Hematopoietic multipotent progenitor cell treated with erythropoietin and hydrocortisone succinate and interleukin-3 and kit ligand, for 4 days (in vitro differentiated cells): Measurements from ENCODE around the gene ACAN.

Experiments used
- DNase-seq: peaks from one replicate; pipeline ENCODE4 v3.0.0-alpha.2; 2015

Gene ACAN

GRCh38 chr15:88880944-88881740, 77.9 kb downstream of the ACAN start:
- no peak for DNase-seq

DNA sequence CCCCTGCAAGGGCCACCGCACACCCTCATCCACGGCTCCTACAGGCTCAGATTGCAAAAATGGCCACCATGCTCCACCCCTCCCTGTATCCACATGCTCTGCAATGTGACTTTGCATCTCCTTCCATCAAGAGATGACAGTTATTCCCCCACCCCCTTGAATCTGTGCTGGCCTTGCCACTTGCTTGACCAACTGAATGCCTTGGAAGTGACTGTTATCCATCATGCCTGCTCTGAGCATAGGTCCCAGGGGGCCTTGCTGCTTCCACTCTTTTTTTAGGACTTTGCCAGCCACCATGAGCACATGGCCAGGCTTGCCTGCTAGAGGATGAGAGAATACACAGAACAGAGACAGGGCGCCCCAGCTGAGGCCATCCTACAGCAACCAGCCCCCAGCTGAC, 78.5 kb downstream of the ACAN start:
- no peak for DNase-seq

GRCh38 chr15:88882785-88883184, 79.5 kb downstream of the ACAN start:
- DNase-seq: no peak

GRCh38 chr15:88887068-88887580, 83.9 kb downstream of the ACAN start:
- no peak for DNase-seq

GRCh38 chr15:88888719-88889118, 85.5 kb downstream of the ACAN start:
- DNase-seq: no peak

DNA sequence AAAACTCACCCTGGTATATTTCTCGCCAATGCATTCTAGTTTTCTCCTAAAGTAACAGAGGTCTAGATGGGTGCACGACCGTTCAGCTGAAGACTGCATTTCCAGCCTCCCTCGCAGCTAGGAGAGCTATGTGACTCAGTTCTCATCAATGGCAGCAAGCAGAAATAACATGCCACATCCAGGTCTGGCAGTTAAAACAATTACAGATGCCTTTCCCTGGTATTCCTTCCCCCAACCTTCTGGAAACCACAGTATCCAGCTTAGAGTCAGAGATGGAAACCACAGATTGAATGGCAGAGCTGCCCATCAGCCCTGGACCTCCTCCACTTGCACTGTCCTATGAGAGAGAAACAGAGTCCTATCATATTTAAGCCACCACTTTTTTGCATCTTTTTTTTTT, 87.3 kb downstream of the ACAN start:
- no peak for DNase-seq

- DNase-seq: no peak
These were observed 88.5 kb downstream of the ACAN start for GRCh38 chr15:88891540-88892254.

DNA sequence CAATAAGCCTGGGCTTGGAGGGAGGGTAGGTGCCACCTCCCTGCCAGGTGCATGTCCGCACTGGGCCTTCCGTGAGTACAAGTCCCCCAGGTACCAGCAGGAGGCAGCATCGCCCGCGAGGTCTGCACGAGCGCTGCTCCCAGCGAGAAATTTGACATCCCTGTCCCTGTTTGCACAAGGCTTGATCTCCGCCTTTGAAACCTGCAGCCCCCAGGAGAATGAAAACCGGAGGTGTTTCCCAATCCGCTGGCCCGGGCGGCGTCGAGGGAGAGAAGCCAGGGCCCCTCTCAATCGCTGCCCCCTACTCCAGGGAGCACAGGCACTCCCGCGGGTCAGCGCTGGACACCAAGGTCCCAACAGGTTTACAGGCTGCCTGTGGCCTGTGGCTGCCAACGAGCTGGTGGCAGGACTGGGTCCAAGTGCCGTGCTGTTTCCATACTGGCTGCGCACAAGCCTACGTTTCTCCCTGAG, 91.1 kb downstream of the ACAN start:
- DNase-seq: peak; percentile 69

DNA sequence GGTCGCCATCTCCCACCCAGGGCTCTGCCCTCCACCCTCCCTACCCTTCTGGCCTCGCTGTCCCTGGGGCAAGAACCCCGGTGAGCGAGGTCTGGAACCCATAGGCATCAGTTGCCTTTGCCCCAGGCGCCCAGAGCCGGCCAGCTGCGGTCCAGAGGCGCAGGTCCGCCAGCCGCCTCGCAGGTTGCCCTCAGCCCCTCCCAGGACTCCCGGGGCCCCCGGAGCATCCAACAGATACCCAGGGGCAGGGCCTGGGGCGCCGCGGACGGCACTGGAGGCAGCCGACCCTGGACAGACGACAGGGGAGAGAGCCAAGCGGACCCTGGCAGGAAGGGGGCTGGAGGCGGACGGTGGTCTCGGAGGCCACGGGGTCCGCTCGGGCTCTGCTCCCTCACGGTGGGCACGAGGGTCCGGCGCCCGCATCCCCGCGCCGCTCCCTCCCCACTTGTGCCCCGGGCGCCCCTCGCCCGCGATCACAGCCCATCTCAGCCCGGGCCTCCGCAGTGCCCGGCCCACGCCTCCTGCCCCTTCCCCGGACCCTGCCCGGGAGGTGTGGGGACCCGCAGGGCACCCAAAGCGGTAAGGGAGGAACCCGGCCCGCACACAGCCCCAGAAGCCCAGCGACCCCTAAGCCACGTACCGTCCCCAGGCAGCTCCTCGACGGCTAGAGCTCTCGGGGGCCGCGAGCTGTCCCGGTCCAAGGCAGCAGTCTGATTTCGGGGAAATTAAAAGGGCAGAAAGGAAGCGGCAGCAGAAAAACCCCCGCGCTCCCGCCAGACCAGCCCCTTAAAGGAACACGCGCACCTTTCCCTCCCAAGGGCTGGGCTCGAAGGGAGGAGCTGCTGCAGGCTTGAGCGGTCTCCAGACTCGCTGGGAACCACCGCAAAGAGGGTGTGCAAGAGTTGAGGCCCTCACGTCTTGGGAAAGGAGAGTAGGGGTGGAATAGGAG, 91.9 kb downstream of the ACAN start, which contains the start of gene HAPLN3:
Gene HAPLN3 (minus strand): TSS at position 726 of the 949 bp plus-strand sequence. CDS start 8,246 bp downstream, outside the sequence.
- peak; percentile 74 for DNase-seq

- DNase-seq: no peak
These were observed 93.2 kb downstream of the ACAN start for GRCh38 chr15:88896333-88897033.

- no peak for DNase-seq
These were observed 93.9 kb downstream of the ACAN start for GRCh38 chr15:88897142-88897455.

DNA sequence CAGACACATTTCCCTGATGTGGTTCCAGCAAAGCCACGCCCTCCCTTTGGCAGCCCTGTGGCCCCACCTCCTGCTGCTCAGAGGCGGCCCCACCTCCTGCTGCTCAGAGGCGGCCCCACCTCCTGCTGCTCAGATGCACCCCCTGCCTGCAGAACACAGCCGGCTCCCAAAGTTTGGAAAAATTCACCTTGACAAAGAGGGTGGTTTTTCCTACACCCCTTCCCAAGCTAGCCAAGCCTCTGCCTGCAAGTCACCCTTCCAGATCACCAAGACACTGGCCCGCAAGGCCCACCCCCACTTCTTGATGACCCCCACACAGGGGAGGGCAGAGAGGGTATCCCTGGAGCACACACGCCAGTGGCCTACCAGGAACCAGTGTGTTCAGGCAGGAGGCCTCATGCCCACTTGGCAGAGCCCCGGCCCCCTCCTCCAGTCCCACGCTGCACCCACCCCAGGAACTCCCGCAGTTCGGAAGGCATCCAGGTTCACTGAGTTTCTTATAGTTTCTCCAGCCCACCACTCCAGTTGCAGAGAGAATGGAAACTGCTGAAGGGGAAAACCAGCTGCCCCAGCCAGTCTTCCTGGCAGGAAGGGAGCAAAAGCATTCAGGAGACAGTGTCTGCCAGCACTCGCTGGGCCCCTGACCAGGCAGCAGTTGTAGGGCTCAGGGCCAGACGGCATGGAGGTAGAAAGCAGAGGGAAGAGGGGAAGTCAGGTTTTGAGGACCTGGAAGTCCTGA, 94.4 kb downstream of the ACAN start:
- peak; percentile 91 for DNase-seq

DNA sequence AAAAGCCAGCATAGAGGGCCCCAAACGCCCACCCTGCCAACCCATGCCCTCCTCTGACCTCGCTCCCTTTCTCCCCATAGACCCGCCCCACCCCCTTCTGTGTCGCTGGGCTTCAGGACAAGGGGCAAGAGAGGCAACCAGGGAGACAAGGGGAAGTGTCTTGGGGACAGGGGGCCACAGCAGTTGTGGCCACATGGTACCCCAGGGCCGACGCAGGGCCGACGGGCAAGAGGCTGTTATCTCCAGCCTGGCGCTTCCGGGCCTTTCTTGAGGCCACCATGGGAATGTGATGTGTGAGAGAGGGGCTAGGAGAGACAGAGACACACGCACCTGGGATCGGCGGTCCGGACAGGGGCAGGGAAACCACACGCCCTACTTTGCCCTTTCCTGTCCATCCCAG, 95.5 kb downstream of the ACAN start:
- DNase-seq: no peak

- DNase-seq: no peak
These were observed 96.0 kb downstream of the ACAN start for GRCh38 chr15:88899251-88899650.

DNA sequence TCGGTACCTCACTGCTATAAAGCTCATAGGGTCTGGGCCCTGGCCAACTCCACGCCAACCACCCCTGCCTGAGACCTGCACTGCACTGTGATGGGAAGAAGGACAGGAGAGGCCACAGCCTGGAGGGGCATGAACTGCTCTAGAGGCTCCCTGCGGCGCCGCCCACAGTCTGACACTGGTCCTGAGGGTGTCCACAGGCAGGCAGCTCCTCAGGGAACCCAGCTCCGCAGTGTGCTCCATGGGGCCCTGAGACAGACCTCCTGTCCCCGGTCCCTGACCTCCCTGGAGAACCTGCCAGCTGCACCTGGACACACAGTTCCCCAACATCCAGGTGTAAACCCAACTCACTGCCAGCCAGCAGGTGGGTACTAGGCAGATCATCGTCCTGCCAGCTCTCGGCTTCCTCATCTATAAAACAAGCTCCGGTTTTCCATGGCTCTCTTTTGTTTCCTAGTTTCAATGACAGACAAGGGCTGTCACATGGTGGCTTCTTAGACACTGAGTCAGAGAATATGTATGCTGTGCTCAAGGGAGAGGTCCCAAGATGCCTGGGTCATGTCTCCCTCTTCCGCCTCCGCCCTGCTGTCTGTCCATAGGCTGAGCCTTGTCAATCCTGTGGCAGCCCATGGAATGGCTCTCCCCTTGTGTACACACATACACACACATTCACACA, 97.2 kb downstream of the ACAN start:
- no peak for DNase-seq

DNA sequence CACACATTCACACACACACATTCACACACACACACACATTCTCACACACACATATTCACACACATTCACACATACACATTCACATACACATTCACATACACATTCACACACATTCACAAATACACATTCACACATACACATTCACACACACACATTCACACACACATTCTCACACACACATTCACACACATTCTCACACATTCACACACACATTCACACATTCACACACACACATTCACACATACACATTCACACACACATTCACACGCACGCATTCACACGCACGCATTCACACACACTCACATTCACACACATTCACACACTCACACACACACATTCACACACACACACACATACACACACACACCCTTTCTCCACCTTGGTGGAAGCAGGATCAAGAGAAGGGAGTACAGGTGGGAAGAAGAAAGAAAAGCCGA, 97.8 kb downstream of the ACAN start:
- DNase-seq: no peak

- DNase-seq: no peak
These were observed 98.4 kb downstream of the ACAN start for GRCh38 chr15:88901508-88902220.

DNA sequence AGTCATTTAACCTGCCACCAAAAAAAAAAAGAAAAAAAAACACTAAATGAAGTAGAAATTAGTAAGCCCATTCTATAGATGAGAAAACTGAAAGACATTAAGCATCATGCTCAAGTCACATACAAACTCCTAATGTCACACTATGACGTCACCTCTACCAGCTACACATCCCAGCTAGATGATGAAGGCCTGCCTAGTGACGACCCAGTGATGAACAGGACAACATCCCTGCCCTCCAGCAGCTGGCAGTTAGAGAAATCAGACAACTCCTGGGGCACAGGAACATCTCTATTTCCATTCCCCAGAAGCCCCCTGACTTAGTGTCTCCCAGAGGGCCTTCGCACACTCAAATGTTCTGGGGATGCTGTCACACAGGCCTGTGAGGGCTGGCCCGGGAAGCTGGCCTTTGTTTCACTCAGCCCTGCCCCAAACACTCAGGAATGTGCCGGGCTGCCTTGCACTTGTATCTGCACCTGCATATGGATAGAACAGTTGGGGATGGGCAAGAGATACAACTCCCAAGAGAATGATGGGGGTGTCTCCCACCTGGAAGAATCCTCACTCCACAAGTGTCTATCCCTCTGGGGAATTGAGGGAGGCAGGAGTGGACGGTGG, 99.1 kb downstream of the ACAN start:
- DNase-seq: no peak

DNA sequence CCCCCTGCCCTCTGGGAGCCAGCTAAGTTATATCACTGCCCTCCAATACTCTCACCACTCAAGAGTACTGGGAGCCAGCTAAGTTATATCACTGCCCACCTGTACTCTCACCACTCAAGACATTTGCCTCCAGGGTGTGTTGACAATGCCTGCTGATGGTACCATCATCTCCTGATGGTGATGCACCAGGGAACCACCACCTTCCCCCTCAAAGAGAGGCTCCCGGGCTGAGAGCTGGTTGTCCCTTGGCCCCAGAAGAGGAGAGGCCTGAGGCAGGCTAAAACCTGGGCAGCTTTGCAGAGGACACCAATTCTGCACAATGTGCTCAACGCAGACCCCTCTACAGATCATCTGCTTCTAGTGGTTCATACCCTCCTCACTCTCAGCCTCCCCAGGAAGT, 99.6 kb downstream of the ACAN start:
- DNase-seq: no peak

DNA sequence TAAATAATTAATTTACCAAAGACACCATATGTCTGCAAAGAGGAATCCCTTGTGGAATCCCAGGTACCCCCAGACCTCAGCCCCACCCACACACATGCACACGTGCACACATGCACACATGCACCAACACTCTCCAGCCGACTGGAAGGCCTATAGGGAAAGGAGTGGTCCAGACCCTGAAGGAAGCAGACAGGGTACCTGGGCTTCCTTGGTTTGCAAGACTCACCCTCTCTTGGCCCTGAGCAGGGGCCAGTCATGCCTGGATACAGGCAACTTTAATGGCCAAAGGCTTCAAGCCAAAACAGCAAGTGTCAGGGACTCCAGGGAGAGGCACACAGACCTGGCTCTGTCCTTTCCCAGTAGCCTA, 101.0 kb downstream of the ACAN start:
- no peak for DNase-seq
